Measurements from ENCODE around the gene FAM151A.
"Not testable (repeated sequence)": the region's sequence is repeated elsewhere in the genome, so short reads cannot be mapped to it uniquely, and the experiment has no call there.

Gene FAM151A

GRCh38 chr1:54636461-54637446 is 13.4 kb upstream of the FAM151A start:
- not testable (repeated sequence) for DNase-seq

GRCh38 chr1:54635804-54636203 is 12.5 kb upstream of the FAM151A start:
- DNase-seq: not testable (repeated sequence)

- DNase-seq: no peak
Observed at GRCh38 chr1:54627196-54627595, 3.9 kb upstream of the FAM151A start.

GRCh38 chr1:54624466-54625464 is 1.4 kb upstream of the FAM151A start:
- DNase-seq: no peak

- DNase-seq: no peak
Observed at GRCh38 chr1:54619749-54620148, 3.6 kb downstream of the FAM151A start.

- DNase-seq: no peak
Observed at GRCh38 chr1:54615531-54616279, 7.6 kb downstream of the FAM151A start.

- DNase-seq: no peak
Observed at GRCh38 chr1:54614563-54614962, 8.8 kb downstream of the FAM151A start.

GRCh38 chr1:54614024-54614423 is 9.3 kb downstream of the FAM151A start:
- no peak for DNase-seq

- DNase-seq: no peak
Observed at GRCh38 chr1:54611621-54612020, 11.7 kb downstream of the FAM151A start.

- no peak for DNase-seq
Observed at GRCh38 chr1:54610601-54611580, 12.4 kb downstream of the FAM151A start.

GRCh38 chr1:54610048-54610447 is 13.3 kb downstream of the FAM151A start:
- DNase-seq: no peak

- DNase-seq: no peak
Observed at GRCh38 chr1:54609301-54609921, 13.9 kb downstream of the FAM151A start.

- DNase-seq: no peak
Observed at GRCh38 chr1:54608566-54609230, 14.6 kb downstream of the FAM151A start.

- DNase-seq: no peak
Observed at GRCh38 chr1:54607821-54608565, 15.3 kb downstream of the FAM151A start.

- DNase-seq: no peak
Observed at GRCh38 chr1:54606990-54607325, 16.4 kb downstream of the FAM151A start.

GRCh38 chr1:54606096-54606989 is 17.0 kb downstream of the FAM151A start:
- DNase-seq: no peak

GRCh38 chr1:54604572-54605370 is 18.6 kb downstream of the FAM151A start:
- DNase-seq: peak; percentile 9

- DNase-seq: no peak
Observed at GRCh38 chr1:54604051-54604450, 19.3 kb downstream of the FAM151A start.
